D341Med (cell line): ENCODE results near the gene CNTN5.

ENCODE experiments used
- DNase-seq: peaks from one replicate; pipeline ENCODE4 v3.0.0; 2012; ENCODE audit warnings: low spot score

The CNTN5 gene

DNA sequence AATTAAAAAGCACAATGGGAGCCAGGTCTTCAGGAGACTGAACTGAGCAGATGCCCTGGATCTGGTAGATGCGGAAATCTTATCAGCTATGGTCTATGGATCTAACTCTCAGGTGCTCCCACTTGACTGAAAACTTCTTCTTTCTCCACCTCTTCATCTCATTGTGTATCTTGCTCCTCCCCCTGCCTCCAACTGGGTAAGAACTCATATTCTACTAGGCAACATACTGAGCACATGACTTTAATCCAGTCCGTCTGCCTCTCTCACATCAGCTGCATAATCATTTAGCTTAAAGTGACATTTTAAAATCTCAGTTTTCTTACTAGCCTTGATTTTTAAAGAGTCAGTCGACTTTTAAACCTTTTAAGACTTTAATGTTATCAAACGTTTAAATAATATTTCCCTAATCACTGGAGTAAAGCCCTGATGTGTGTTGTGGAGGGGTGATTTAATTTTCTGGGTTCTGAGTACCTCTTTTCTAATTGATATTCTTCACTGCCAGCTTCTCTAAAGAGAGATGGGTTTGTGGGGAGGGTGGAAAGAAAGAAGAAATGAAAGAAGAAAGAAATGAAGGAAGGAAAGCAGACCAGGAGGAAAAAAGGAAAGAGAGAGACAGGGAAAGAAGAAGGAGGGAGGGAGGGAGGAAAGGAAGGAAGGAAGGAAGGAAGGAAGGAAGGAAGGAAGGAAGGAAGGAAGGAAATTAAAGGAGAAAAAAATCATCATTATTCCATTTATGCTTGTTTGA, 1073.5 kb downstream of the CNTN5 start:
- DNase-seq, result no peak

DNA sequence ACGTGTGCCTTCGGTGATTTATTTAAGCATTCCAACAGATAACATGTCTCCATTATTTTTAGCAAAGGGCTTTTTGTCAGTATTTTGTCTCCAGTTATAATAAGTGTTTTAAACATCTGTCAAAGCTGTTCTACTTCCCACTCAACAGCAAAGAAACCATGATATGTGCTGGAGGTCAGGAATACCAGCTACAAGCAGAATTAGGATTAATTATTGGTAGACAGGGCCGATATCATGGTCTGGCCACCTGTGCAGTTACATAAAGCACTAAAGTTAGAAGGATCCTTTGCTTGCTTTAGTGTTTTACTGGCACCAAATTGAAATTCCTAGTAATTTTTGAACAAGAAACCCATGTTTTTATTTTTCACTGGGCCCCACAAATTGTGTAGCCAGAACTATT, 1075.1 kb downstream of the CNTN5 start:
- no peak for DNase-seq

DNA sequence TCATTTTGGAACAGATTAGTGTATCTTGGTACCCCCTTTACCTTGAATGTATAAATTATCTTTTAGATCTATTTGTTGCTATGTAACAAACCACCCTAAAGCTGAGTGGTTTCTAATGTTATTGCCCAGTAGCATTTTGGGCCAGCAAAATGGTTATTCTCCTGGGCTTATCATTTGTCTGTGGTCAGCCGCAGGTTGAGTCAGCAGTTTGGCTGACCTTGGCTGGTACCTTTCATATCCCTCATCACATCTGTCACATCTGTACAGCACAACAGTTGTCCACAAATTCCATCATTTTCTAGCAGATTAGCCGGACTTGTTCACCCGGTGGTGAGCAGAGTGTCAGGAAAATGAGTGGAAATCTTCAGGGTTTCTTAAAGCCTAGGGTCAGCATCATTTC, 1077.8 kb downstream of the CNTN5 start:
- DNase-seq, result no peak

DNA sequence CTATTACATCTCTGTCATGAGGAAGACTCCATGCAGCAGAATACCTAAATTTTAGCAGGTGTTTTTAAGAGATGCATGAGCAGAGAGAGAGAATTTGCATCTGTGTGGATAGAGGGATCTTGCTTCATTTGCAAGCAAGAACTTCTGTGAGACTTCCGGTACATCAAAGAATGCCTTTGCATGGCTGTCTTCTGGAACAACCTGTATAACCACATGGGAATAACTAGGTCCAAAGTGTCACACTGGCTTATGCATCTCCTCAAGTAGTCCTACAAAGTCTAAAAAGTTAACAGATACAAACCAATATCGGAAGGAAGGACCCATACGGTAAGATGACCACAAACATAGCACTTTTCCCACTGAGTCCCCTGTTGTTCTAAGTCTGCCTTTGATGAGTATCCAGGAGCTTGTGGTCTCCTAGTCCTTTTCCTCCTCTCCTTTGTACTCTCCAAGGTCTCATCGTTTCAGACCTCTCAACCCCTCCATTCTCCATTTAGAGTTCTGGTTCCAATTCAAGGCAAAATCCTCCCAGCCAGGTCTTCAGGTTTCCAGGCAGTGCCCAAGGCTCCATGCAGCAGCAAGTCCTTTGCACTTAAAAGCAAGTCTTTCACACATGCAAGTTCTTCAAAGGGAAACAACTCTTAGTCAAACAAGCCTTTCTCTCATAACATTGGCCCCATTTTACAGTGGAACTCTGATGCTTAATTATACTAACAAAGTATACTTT, 1084.7 kb downstream of the CNTN5 start:
- DNase-seq, result no peak

DNA sequence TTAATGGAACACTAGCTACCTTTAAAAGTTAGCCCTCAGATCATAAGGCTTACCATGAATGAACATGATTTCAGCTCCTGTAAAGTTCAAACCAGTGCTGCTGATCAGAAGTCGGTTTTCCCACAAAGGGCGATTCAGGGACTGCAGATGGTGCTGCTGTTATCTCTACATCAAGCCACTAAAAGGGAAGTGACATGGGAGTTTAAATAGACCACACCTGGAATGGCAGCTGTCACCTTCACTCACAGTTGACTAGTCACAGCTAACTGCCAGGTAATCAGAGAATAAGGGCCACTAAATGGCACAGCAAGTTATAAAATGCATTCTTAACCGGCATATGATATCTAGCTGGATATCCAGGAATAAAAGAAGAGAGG, 1085.2 kb downstream of the CNTN5 start:
- no peak for DNase-seq

DNA sequence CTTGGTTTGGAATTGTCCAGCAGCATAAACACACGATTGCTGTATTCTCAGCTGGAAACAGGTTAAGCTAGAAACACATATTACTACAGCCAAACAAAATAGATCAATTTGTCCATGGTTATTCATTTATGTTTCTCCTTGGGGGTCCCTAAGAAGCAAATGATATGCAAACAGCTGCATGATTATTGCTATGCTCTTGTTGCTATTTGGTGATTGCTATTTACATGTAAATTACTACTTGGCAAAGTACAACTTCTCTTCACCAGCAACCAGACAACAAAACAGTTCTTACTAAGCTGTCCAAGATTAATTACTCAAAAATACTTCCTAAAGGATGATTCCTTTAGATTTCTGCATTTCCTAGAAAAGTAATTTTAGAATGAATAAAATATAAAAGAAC, 1098.4 kb downstream of the CNTN5 start:
- DNase-seq, result no peak

DNA sequence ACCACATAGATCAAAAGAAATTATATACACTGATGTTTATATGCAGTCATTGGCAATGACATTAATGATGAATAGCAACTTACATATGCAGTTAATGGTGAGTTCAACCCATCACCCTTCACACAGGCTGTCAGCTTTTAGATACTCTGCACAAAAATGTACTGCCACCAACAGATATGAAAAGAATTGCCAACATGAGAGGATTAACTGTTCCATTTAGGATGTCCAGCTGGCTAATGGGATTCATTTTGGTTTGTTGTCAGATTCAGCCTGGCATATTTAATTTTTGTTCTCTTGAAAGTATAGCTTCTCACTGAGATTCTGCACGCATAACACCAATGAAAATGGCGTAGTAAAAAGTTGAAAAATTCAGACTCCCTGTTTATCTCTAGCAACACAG, 1112.4 kb downstream of the CNTN5 start:
- DNase-seq, result no peak

DNA sequence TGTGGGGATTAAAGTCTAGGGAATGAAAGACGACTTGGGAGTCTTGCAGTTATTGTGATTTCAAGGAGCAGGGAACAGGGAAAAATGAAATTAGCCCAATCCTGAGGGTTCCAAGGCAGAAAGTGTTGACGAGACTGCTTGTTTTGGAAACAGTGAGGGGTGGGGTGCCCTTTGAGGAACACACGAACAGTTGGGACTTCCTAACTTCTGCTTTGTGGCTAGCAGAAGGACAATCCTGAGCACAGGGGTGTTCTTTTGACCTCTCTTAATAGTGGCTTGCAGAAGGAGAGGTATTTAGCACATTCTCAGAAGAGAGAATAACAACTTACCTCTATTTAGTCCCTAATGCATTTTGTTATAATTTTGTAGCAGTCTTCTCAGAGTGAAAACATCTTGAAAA, 1120.5 kb downstream of the CNTN5 start:
- no peak for DNase-seq

DNA sequence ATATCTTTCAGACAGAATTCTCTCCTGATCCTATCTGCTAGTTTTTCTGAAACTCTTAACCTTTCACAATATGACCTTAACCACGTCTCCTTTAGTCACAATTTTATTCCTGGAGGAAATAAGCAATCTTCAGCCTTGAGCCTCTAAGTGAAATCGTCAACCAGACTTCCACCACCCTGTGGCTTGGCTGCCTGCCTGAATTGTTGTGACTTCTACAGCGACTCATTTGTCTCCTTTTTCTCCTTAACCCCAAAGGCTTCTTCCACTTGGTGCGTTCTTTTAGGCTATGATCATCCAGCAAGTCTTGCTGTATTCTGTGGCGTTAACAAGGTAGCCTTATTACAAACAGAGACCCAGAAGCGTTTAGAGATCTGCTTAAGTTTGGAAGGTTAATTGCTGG, 1131.2 kb downstream of the CNTN5 start:
- no peak for DNase-seq

DNA sequence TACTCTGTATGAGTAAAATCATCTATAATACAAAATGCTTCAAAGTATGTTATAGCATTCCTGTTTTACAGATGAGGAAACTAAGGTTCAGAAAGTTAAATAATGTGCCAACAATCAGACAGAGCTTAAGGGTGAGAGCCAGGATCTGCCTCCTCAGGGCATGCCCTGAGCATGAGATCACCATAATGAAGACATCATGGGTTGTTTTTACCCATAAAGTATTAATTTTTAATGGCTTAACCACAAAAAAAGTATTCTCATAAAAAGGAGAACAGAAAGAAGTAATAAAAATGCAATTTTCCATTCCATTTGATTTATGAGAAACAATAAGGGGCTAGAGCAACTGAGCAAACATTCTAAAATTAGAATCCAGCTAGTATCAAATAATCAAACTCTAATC, 1132.0 kb downstream of the CNTN5 start:
- no peak for DNase-seq

DNA sequence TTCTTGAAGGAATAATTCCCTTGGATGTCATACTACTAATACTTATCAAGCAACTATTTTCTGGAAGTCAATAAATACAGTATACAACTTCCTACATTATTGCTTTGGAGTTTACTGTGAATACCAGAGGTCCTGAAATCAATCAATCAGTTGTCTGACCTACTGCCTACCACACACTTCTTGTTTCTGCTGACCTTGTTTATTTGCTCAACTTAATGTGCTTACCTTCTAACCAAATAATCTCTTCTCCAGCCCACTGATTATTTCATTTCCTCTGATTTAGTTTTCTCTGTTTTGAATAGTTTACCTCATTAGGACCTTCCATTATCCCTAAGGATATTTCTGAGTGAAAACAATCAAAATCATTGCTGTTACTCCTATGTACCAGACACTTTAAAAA, 1142.7 kb downstream of the CNTN5 start:
- DNase-seq, result no peak

DNA sequence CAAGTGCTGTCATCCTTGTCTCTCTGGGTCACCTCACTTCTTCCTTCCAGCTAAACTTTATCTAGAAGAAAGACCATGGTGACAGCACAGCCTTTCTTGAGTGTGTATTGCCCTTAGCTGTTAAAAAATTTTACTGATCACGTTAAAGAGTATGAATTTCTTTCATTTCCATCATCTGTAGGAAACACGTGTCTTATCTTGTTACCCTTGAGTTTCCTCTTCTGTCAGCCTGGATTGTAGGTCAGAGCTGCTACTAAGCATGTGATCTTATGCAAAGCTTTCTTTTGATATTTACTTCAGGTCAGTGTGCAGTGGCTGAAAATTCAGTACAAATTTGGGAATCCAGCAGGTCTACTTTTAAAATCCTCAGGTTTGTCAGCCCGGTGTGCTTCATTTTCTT, 1154.1 kb downstream of the CNTN5 start:
- DNase-seq, result no peak

DNA sequence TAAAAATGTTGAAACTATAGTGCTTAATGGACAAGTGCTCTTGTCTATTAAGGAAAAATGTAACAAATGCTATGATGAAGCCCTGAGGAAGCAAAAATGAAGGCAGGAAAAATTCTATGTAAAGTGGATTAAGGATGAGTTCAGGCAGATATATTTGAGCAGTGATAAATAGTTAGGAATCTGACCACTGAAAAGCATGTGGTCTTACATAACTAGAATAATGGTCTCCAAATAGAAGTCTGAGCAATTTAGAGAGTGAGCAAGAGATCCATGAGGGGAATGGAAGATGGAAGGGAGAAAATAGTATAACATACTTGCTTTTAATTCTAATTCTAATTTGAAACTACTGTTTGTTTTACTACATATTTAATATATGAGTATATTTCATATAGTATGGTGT, 1155.7 kb downstream of the CNTN5 start:
- no peak for DNase-seq

DNA sequence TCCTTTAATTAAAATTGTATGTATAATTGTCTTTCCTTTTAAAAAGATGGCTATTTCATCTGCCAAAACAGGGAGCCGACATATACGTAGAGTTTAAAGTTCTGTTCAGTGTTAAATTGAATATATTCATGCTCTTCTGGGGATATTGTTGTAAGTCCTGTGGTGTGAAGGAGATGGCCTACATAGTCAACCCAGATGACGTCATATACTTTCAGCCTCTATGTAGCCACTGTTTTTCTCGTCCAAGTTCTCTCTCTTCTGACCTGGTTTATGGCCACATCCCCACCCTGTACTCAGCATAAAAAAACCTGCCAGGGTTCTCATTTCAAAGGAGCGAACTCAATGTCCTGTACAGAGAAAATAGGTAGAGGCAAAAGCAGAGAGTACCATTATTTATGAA, 1156.9 kb downstream of the CNTN5 start:
- DNase-seq, result no peak

DNA sequence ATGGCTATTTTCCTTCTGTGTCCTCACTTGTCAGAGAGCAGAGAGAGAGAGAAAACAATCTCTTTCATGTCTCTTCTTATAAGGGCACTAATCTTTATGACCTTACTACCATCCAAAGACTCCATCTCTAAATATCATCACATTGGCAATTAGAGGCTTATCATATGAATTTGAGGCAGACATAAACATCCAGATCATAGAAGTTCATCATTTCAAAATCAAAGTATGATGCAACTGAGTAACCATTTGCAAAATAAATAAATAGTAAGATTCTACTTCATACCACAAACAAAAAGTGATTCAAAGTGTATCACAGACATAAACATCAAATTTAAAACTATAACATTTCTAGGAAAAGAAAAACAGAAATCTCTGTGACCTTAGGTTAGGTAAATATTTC, 1161.6 kb downstream of the CNTN5 start:
- DNase-seq, result no peak

DNA sequence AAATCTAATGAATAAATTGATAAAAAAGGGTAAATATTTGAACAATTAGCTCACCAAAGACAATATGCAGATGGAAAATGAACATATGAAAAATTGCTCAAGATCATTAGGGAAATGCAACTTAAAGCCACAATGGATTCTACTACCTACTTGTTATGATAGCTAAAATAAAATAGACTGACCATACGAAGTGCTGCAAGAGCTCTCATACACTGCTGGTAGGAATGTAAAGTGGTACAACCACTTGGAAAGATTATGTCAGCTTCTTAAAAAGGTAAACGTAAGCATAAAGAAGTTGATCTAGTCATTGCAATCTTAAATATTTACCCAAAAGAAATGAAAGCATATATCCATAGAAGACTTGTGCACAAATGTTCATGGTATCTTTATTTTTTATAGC, 1162.2 kb downstream of the CNTN5 start:
- no peak for DNase-seq

DNA sequence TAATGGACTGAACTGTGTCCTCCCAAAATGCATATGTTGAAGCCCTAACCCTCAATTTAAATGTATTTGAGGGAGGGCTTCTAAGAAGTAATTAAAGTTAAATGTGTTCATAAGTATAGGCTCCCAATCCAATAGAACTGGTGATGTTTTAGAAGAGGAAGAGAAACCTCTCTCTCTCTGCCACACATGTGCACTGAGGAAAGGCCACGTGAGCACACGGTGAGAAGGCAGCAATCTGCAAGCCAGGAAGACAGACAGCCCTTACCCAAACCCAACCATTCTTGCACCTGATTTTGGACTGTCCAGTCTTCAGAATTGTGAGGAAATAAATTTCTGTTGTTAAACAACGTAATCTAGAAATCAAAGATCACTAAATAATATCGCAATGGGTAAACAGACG, 1164.8 kb downstream of the CNTN5 start:
- DNase-seq, result no peak

DNA sequence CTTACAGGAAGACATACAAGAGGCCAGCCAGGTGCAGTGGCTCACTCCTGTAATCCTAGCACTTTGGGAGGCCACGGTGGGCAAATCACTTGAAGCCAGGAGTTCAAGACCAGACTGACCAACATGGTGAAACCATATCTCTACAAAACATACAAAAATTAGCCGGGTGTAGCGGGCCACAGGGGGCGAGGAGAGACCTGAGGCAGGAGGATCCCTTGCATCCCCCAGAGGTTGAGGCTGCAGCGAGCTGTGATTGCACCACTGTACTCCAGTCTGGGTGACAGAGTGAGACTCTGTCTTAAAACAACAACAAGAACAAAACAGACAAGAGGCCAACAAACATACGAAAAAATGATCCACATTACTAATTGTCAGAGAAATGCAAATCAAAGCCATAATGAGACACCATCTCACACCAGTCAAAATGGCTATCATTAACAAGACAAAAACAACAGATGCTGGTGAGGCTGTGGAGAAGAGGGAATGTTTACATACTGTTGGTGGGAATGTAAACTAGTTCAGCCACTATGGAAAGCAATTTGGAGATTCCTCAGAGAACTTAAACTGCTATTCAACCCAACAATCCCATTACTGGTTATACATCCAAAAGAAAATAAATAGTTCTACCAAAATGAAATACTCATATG, 1167.5 kb downstream of the CNTN5 start:
- no peak for DNase-seq

DNA sequence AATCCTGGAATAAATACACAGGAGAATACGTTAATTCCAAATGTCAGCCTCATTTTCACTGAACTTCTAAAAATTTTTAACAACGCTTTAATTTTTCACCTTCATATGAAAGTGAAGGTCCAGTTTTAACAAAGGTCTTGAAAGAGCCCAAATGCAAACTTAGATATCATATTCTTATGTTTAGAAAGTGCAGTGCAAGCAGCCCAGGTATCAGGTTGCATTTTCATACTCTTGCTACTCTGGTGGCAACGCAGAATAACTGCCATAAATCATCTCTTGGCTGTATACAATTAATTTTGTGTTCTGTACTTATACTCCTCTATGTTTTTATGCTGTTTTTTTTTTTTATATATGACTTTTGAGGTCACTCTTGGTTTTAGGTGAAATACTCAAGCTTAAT, 1169.6 kb downstream of the CNTN5 start:
- no peak for DNase-seq

DNA sequence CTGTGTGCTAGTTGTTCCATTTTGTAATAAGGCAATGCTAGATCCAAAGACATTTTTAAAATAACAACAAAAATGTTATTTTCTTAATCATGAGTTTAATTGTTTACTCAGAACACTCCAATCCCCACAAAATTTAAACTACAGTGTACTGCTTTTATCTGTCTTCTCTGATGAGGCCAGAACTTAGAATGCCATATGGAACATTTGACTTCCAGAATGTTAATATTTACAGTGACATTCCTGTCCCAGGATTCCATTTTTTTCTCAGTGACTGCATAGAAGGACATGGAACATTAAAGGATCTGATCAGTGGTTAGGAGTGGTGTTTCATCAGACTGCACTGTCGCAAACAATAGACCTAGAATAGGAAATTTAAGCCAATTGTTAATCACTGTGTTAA, 1171.4 kb downstream of the CNTN5 start:
- DNase-seq, result no peak

DNA sequence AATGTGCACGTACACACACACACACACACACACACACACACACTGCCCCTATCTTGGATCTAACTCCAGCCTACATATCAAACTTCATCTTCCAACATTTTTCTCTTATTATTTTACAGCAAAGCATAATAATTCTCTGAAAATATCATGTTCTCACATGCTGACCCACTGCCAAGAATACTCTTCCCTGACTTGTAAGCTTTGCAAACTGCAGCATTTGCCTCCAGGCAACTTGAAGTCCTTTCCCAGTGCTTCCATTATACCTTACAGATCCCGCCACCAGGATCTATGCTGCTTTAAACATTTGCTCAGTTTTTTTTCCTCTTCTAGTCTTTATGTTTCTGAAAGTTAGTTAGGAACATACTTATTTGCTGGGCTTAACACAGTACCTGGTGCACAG, 1183.0 kb downstream of the CNTN5 start:
- no peak for DNase-seq

DNA sequence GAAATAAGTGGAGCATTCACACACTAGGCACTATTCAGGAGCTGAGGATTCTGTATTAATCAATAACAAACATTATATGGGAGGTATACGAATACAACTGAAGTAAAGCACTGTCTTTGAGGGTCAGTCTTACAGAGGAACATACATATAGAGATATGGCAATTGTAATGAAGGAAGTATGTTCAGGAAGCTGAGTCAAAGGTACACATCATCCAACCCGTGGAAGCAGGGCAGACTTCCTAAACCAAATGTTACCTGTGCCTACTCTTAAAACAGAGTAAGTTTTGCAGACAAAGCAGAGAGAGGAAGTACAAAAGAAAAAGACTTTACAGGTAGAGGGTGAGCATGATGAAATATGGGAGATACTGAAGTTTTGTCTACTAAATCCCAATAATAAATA, 1185.2 kb downstream of the CNTN5 start:
- DNase-seq, result no peak

DNA sequence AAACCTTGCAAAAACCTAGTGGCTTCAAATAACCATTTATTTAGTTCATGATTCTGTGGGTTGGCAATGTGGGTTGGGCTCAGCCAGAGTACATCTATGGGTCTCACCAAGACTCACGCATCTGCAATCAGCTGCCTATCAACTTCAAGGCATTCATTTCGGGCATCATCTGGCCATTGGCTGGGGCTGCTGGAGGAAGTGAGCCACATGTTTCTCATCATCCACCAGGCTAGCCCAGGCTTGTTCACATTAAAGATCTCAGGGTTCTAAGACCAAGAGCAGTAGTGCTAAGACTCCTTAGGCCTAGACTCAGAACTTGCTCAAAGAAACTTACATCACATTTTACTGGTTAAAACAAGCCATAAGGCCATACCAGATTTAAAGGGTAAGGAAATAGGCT, 1187.5 kb downstream of the CNTN5 start:
- DNase-seq, result no peak

DNA sequence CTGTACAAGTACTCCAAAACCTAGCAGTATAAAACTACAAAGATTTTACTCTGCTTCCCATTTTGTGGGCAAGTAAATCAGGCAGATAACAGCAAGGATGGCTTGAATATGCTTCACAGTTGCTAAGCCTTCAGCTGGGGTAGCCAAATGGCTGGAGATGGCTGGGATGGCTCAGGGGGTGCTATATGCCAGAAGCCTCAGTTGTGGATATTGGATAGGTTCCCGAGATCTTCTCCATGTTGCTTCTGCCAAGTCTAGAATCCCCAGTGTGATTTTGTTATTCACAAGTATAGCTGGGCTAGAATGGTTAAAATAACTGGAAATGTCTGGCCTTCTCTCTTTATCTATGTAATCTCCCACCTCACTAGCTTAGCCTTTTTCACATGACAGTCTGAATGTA, 1194.0 kb downstream of the CNTN5 start:
- no peak for DNase-seq
